ENCODE results near the gene CEACAM3.

CEACAM3 gene

DNA sequence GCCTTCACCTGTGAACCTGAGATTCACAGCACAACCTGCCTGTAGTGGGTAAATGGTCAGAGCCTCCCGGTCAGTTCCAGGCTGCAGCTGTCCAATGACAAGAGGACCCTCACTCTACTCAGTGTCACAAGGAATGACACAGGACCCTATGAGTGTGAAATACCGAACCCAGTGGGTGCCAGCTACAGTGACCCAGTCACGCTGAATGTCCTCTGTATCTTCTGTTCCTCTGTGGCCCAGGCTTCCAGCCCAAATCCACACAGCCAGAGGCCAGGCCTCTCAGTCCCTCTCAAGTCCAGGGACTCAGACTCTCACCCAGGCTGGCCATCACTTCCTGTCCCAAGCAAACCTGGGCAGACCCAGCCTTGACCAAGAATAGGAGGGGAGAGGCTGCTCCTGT is 10.8 kb downstream of the CEACAM3 start:
- TF ChIP-seq, protein P1, sequence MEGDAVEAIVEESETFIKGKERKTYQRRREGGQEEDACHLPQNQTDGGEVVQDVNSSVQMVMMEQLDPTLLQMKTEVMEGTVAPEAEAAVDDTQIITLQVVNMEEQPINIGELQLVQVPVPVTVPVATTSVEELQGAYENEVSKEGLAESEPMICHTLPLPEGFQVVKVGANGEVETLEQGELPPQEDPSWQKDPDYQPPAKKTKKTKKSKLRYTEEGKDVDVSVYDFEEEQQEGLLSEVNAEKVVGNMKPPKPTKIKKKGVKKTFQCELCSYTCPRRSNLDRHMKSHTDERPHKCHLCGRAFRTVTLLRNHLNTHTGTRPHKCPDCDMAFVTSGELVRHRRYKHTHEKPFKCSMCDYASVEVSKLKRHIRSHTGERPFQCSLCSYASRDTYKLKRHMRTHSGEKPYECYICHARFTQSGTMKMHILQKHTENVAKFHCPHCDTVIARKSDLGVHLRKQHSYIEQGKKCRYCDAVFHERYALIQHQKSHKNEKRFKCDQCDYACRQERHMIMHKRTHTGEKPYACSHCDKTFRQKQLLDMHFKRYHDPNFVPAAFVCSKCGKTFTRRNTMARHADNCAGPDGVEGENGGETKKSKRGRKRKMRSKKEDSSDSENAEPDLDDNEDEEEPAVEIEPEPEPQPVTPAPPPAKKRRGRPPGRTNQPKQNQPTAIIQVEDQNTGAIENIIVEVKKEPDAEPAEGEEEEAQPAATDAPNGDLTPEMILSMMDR (IDR thresholded peaks at IDR 0.05; ENCODE audit: borderline replicate concordance, insufficient read depth, low read depth, low read length), result no peak
- H3K4me3 ChIP-seq (ENCODE audit: low read depth, low read length), result no peak overlapping the region

DNA sequence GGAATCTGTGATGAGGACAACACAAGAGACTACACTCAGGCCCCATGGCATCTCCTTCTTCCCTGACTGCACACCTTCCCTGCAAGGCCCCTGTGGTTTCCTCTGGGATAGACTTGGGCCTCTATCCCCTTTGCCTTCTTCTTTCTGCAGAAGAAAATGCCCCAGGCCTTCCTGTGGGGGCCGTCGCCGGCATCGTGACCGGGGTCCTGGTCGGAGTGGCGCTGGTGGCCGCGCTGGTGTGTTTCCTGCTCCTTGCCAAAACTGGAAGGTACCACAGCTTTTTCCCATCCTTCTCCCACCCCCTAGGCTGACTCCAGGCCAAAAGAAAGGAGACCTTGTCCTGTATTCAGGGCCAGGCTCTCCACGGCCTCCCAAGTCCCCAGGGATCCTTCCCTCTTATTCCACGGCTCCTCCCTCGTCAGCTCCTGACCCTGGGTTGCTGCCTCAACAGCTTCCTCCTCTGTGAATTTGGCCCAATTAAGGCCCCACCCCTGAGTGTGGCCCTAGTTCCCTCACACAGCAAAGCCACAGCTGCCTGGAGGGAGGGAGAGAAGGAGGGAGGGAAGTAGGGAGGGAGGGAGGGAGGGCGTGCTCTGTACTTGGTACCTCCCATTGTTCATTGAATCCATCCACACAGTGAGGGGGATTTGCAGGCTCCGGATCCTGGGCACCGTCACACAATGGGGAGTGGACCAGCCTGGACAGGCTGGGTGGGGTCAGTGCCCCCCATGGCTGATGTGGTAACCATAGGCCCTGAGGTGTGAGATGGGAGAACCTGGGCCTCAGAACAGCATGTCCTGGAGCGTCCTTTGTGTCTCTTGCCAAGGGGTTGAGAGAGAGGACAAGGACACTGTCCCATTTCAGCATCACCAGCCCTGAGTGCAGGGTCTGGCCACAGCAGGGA is 12.5 kb downstream of the CEACAM3 start:
- no peak overlapping the region for H3K4me3 ChIP-seq (ENCODE audit: low read depth, low read length)
- TF ChIP-seq, protein P1 (IDR thresholded peaks at IDR 0.05; ENCODE audit: borderline replicate concordance, insufficient read depth, low read depth, low read length), result no peak

DNA sequence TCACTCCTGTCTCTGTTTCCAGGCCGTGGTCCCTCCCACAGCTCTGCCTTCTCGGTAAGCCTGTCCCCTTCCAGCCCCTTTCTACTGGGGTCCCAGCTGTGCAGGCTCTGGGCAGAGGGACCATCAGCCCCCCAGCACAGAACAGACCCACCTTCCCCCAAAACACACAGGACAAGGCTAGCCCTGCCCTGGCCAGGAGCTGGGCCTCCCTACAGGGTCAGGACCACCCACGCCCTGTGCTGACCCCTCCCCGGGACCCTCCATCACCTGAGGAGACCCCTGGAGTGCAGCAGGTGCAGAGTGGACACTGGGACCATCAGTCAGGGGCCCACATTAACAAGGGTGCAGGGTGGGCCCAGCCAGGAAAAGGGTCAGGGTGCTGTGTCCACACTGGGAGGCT is 13.9 kb downstream of the CEACAM3 start:
- TF ChIP-seq, protein P1 (IDR thresholded peaks at IDR 0.05; ENCODE audit: borderline replicate concordance, insufficient read depth, low read depth, low read length), result no peak

DNA sequence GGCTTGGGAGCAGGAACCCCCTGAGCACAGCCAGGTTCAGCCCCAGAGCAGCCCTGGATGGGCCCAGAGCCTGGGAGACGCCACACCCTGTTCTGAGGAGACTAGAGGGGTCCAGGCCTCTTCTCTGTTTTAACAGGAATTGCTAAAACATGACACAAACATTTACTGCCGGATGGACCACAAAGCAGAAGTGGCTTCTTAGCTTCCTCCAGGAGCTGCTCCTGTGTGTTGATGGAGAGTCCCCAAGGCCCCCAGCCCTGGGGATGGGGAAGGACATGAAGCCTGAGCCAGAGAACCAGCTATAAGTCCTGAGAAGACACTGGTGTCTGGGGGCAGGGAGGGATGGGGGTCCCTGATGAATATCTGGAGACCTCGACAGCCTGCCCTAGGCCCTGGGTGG is 14.6 kb downstream of the CEACAM3 start:
- H3K4me3 ChIP-seq (ENCODE audit: low read depth, low read length), result no peak overlapping the region
- TF ChIP-seq, protein P1 (IDR thresholded peaks at IDR 0.05; ENCODE audit: borderline replicate concordance, insufficient read depth, low read depth, low read length), result no peak

More for the DNA sequence above, 13.9 kb downstream of the CEACAM3 start:
- no peak overlapping the region for H3K4me3 ChIP-seq (ENCODE audit: low read depth, low read length)

DNA sequence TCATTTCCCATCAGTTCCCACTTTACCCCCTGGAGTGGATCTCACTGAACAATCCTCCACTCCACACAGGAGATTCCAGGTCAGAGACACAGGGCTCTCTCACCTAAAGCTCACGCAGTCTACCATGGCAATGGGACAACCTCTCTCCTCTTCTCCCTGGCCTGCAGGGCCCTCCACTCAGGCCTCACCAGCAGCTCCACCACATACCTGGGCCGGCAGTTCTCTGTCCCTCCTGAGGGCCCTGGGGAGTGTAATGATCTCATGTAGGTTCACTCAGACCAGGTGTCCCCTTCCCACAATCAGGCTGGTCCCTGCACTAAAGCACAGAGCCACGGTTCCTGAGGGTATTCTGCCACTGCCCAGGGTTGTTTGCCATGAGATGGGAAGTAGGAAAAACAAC is 15.6 kb downstream of the CEACAM3 start:
- no peak overlapping the region for H3K4me3 ChIP-seq (ENCODE audit: low read depth, low read length)
- TF ChIP-seq, protein P1 (IDR thresholded peaks at IDR 0.05; ENCODE audit: borderline replicate concordance, insufficient read depth, low read depth, low read length), result no peak

DNA sequence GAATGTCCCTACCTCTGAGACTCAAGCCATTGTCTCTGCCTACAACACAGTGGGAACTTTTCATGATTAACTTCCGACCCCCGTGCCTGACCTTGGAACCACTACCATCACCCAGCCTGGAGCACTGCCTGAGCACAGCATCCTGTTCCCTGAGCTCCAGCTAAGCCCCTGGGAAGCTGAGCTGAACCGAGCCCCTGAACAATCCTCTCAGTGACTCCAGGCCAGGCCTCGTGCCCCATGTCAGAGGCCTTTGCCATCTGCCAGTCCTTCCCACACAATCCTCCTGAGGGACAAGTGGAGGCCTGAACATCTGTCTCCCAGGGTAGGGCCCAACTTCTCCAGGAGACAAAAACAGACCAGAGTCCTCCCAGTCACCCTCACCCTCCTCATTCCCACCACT is 17.5 kb downstream of the CEACAM3 start:
- H3K4me3 ChIP-seq (ENCODE audit: low read depth, low read length), result no peak overlapping the region
- TF ChIP-seq, protein P1 (IDR thresholded peaks at IDR 0.05; ENCODE audit: borderline replicate concordance, insufficient read depth, low read depth, low read length), result no peak

DNA sequence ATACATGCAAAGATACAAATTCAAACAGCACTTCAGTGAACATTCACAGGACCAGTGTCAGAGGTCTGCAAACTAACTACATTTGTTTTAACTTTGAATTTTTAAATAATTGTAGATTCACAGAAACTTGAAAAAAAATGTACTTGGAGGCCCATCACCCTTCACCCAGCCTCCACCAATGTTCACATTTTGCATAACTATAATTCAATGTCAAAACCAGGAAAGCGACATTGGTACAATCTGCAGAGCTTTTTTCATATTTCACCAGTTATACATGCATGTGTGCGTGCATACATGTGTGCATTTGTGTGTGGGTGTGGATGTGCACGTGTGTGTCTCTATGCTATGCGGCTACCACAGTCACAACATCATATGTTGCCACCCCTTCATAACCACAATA is 18.9 kb downstream of the CEACAM3 start:
- TF ChIP-seq, protein P1 (IDR thresholded peaks at IDR 0.05; ENCODE audit: borderline replicate concordance, insufficient read depth, low read depth, low read length), result no peak
- no peak overlapping the region for H3K4me3 ChIP-seq (ENCODE audit: low read depth, low read length)
